ENCODE measurements around the gene CSGALNACT2. TPM values are rescaled to one million over a fixed set of nuclear protein-coding genes. Genes with fewer than 3 reads are reported as not detected.

The CSGALNACT2 gene
- total and polyA plus RNA-seq, 10 of the 15 experiments (the other 5 are each of a cell fraction or from before 2014, with no cell fraction given) = 2.5 to 12.6 (median 8.7) TPM

DNA sequence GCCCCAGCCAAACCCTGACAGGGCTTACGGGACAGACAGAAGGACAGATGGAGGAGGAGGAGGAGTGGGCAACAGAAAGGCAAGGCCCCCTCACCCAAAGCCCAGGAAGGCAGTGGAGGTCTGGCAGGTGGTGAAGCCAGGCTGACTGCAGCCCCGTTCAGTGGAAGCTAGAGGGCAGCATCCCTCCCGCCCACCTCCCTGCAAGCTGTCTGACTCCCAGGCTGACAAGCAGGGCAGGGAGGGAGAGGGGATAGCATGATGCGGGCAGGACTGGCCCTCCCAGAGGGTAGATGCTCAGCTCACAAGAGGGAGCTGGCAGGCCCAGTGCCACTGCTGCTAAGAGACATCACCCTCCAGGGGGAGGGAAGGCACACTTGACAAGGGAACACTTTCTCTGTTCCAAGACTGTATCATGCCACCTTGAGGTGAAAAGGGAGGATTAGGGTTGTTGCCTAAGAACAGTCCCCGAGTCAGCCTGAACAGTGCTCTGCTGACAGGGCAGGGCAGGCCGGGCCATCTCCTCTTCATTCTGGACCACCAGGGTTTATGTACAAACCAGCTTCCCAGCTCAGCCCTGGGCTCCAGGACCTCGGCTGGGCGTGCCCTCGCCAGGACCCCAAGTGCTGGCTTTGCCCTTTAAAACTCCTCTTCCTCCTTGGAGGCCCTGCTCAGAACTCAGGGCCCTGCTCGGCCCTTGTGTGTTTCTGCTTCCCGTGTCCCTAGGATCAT lies 66.9 kb downstream of the CSGALNACT2 start (continued):
- TF ChIP-seq, protein P1, sequence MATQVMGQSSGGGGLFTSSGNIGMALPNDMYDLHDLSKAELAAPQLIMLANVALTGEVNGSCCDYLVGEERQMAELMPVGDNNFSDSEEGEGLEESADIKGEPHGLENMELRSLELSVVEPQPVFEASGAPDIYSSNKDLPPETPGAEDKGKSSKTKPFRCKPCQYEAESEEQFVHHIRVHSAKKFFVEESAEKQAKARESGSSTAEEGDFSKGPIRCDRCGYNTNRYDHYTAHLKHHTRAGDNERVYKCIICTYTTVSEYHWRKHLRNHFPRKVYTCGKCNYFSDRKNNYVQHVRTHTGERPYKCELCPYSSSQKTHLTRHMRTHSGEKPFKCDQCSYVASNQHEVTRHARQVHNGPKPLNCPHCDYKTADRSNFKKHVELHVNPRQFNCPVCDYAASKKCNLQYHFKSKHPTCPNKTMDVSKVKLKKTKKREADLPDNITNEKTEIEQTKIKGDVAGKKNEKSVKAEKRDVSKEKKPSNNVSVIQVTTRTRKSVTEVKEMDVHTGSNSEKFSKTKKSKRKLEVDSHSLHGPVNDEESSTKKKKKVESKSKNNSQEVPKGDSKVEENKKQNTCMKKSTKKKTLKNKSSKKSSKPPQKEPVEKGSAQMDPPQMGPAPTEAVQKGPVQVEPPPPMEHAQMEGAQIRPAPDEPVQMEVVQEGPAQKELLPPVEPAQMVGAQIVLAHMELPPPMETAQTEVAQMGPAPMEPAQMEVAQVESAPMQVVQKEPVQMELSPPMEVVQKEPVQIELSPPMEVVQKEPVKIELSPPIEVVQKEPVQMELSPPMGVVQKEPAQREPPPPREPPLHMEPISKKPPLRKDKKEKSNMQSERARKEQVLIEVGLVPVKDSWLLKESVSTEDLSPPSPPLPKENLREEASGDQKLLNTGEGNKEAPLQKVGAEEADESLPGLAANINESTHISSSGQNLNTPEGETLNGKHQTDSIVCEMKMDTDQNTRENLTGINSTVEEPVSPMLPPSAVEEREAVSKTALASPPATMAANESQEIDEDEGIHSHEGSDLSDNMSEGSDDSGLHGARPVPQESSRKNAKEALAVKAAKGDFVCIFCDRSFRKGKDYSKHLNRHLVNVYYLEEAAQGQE (IDR thresholded peaks at IDR 0.05; ENCODE audit: low read depth, low read length) = no peak
- TF ChIP-seq, protein P2, sequence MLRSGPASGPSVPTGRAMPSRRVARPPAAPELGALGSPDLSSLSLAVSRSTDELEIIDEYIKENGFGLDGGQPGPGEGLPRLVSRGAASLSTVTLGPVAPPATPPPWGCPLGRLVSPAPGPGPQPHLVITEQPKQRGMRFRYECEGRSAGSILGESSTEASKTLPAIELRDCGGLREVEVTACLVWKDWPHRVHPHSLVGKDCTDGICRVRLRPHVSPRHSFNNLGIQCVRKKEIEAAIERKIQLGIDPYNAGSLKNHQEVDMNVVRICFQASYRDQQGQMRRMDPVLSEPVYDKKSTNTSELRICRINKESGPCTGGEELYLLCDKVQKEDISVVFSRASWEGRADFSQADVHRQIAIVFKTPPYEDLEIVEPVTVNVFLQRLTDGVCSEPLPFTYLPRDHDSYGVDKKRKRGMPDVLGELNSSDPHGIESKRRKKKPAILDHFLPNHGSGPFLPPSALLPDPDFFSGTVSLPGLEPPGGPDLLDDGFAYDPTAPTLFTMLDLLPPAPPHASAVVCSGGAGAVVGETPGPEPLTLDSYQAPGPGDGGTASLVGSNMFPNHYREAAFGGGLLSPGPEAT (IDR thresholded peaks at IDR 0.05; ENCODE audit: low read depth) = no peak
- TF ChIP-seq CREM (IDR thresholded peaks at IDR 0.05; ENCODE audit: low read depth) (no peak), EP300 (IDR thresholded peaks at IDR 0.05; ENCODE audit: borderline replicate concordance in 1 of 2, control insufficient read depth in 1 of 2, low read depth in 2 of 2, low read length in 2 of 2) (no peak), TAF1 (IDR thresholded peaks at IDR 0.05; ENCODE audit: borderline replicate concordance, low read depth, low read length) (no peak), ZNF217 (IDR thresholded peaks at IDR 0.05) (no peak), ZBED1 (IDR thresholded peaks at IDR 0.05; ENCODE audit: borderline replicate concordance) (no peak), NFYB (IDR thresholded peaks at IDR 0.05; ENCODE audit: insufficient read depth, low read depth, low read length) (no peak), JUND (IDR thresholded peaks at IDR 0.05; ENCODE audit: low read depth, low read length) (no peak), KLF5 (IDR thresholded peaks at IDR 0.05; ENCODE audit: partially characterized antibody) (no peak), IRF4 (IDR thresholded peaks at IDR 0.05; ENCODE audit: low read depth, low read length) (0 out of 2 replicates have a peak, but pooled peaks have one; percentile 30), SMAD1 (IDR thresholded peaks at IDR 0.05; ENCODE audit: low read depth, partially characterized antibody) (no peak), BRCA1 (IDR thresholded peaks at IDR 0.05; ENCODE audit: low read depth, low read length) (no peak), PML (IDR thresholded peaks at IDR 0.05; ENCODE audit: low read length) (no peak), KDM1A (IDR thresholded peaks at IDR 0.05; ENCODE audit: borderline replicate concordance) (no peak), BMI1 (IDR thresholded peaks at IDR 0.05; ENCODE audit: borderline replicate concordance) (no peak), GABPA (IDR thresholded peaks at IDR 0.05; ENCODE audit: low read depth) (no peak), BCL11A (IDR thresholded peaks at IDR 0.05; ENCODE audit: low read depth, low read length) (no peak), LARP7 (IDR thresholded peaks at IDR 0.05) (no peak)
- TF ChIP-seq, protein P3, sequence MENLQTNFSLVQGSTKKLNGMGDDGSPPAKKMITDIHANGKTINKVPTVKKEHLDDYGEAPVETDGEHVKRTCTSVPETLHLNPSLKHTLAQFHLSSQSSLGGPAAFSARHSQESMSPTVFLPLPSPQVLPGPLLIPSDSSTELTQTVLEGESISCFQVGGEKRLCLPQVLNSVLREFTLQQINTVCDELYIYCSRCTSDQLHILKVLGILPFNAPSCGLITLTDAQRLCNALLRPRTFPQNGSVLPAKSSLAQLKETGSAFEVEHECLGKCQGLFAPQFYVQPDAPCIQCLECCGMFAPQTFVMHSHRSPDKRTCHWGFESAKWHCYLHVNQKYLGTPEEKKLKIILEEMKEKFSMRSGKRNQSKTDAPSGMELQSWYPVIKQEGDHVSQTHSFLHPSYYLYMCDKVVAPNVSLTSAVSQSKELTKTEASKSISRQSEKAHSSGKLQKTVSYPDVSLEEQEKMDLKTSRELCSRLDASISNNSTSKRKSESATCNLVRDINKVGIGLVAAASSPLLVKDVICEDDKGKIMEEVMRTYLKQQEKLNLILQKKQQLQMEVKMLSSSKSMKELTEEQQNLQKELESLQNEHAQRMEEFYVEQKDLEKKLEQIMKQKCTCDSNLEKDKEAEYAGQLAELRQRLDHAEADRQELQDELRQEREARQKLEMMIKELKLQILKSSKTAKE (IDR thresholded peaks at IDR 0.05; ENCODE audit: low read depth, poor library complexity, severe bottlenecking) = no peak
- TF ChIP-seq, protein P4, sequence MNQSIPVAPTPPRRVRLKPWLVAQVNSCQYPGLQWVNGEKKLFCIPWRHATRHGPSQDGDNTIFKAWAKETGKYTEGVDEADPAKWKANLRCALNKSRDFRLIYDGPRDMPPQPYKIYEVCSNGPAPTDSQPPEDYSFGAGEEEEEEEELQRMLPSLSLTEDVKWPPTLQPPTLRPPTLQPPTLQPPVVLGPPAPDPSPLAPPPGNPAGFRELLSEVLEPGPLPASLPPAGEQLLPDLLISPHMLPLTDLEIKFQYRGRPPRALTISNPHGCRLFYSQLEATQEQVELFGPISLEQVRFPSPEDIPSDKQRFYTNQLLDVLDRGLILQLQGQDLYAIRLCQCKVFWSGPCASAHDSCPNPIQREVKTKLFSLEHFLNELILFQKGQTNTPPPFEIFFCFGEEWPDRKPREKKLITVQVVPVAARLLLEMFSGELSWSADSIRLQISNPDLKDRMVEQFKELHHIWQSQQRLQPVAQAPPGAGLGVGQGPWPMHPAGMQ (IDR thresholded peaks at IDR 0.05; ENCODE audit: borderline replicate concordance) = no peak
